Measurements from ENCODE around the gene TOP2A.

Gene TOP2A
- total RNA-seq = 3.8 to 27.8 (median 15.9) reads per million in 3 experiments

- DNase-seq = peak; percentile 98
Observed at GRCh38 chr17:40417609-40418427, at the start of gene TOP2A. Gene TOP2A (minus strand): TSS chr17:40417896. CDS start chr17:40417791, 105 bp downstream.

- DNase-seq = no peak
Observed at GRCh38 chr17:40467281-40467867, 49.7 kb upstream of the TOP2A start.

GRCh38 chr17:40466298-40466971 lies 48.7 kb upstream of the TOP2A start:
- no peak for DNase-seq

- DNase-seq = no peak
Observed at GRCh38 chr17:40464392-40464855, 46.7 kb upstream of the TOP2A start.

- no peak for DNase-seq
Observed at GRCh38 chr17:40463122-40463550, 45.4 kb upstream of the TOP2A start.

GRCh38 chr17:40462343-40463121 lies 44.8 kb upstream of the TOP2A start:
- no peak for DNase-seq

- DNase-seq = no peak
Observed at GRCh38 chr17:40461732-40462342, 44.1 kb upstream of the TOP2A start.

GRCh38 chr17:40460968-40461731 lies 43.5 kb upstream of the TOP2A start:
- no peak for DNase-seq

- DNase-seq = no peak
Observed at GRCh38 chr17:40460604-40460967, 42.9 kb upstream of the TOP2A start.

GRCh38 chr17:40459636-40460603 lies 42.2 kb upstream of the TOP2A start:
- DNase-seq = no peak

GRCh38 chr17:40458851-40459482 lies 41.3 kb upstream of the TOP2A start:
- no peak for DNase-seq

- DNase-seq = no peak
Observed at GRCh38 chr17:40457964-40458791, 40.5 kb upstream of the TOP2A start.

GRCh38 chr17:40457369-40457768 lies 39.7 kb upstream of the TOP2A start:
- DNase-seq = no peak

GRCh38 chr17:40456396-40456951 lies 38.8 kb upstream of the TOP2A start:
- DNase-seq = no peak

- no peak for DNase-seq
Observed at GRCh38 chr17:40454613-40454995, 36.9 kb upstream of the TOP2A start.

GRCh38 chr17:40453881-40454612 lies 36.4 kb upstream of the TOP2A start:
- DNase-seq = no peak

GRCh38 chr17:40452921-40453378 lies 35.3 kb upstream of the TOP2A start:
- no peak for DNase-seq
